Liver (tissue), 9 donors: ENCODE data around the gene DNAH6. TPM values are rescaled to one million over a fixed set of nuclear protein-coding genes. Genes with fewer than 3 reads are reported as not detected.

Experiments
- DNase-seq: peaks from one replicate; pipeline ENCODE4 v3.0.0-alpha.2; 2017; ENCODE audit warnings: low spot score
- H3K27ac ChIP-seq, 2 donors: one replicate each; pipeline ENCODE4 v1.7.0; 2013; ENCODE audit warnings: inconsistent platforms in 2 of 2, low read length in 2 of 2, control low read depth in 1 of 2, low read depth in 1 of 2, mild to moderate bottlenecking in 1 of 2
- H3K27me3 ChIP-seq, 4 donors: one replicate each; pipeline versions ENCODE4 v1.6.1 to v1.7.0; 2013; ENCODE audit warnings: low read length in 3 of 4, inconsistent platforms in 1 of 4, mild to moderate bottlenecking in 1 of 4, moderate library complexity in 1 of 4; ENCODE audit not compliant: control insufficient read depth in 4 of 4, insufficient read depth in 4 of 4
- H3K36me3 ChIP-seq, 4 donors: one replicate each; pipeline versions ENCODE4 v1.6.1 to v1.7.0; 2013; ENCODE audit warnings: low read length in 3 of 4, mild to moderate bottlenecking in 3 of 4, low read depth in 1 of 4, moderate library complexity in 1 of 4; ENCODE audit not compliant: control insufficient read depth in 4 of 4, insufficient read depth in 3 of 4
- H3K4me1 ChIP-seq, 4 donors: one replicate each; pipeline versions ENCODE4 v1.6.1 to v1.7.0; 2013; ENCODE audit warnings: low read length in 3 of 4, mild to moderate bottlenecking in 3 of 4, moderate library complexity in 1 of 4; ENCODE audit not compliant: control insufficient read depth in 4 of 4, insufficient read depth in 4 of 4
- H3K4me3 ChIP-seq, 3 donors: one replicate each; pipeline versions ENCODE4 v1.6.1 to v1.7.0; 2013; ENCODE audit warnings: low read length in 3 of 3, control low read depth in 1 of 3, low read depth in 1 of 3, mild to moderate bottlenecking in 1 of 3
- H3K9ac ChIP-seq, 2 donors: one replicate each; pipeline ENCODE4 v1.7.0; 2013; ENCODE audit warnings: low read length in 2 of 2, mild to moderate bottlenecking in 2 of 2, moderate library complexity in 2 of 2, control low read depth in 1 of 2, low read depth in 1 of 2
- H3K9me3 ChIP-seq, 4 donors: one replicate each; pipeline versions ENCODE4 v1.6.1 to v1.7.0; 2013; ENCODE audit warnings: low read length in 3 of 4; ENCODE audit not compliant: control insufficient read depth in 4 of 4
- EGR1 ChIP-seq, 2 donors: IDR thresholded peaks; 2 replicates each; pipeline ENCODE4 v1.6.1; 2016 to 2018; ENCODE audit warnings: antibody characterized with exemption in 2 of 2, low read depth in 2 of 2
- FOXA2 ChIP-seq: IDR thresholded peaks from 2 replicates; pipeline ENCODE4 v1.6.1; 2016; ENCODE audit warnings: antibody characterized with exemption
- GABPA ChIP-seq, 2 donors: IDR thresholded peaks in 1 of 2; conservative IDR thresholded peaks in 1 of 2; 2 replicates each; pipeline ENCODE4 v1.6.1; 2016; ENCODE audit warnings: antibody characterized with exemption in 2 of 2, mild to moderate bottlenecking in 1 of 2, moderate library complexity in 1 of 2
- HNF4A ChIP-seq, 2 donors: conservative IDR thresholded peaks; 2 replicates each; pipeline ENCODE4 v1.6.1; 2016; ENCODE audit warnings: antibody characterized with exemption in 2 of 2, mild to moderate bottlenecking in 2 of 2
- HNF4G ChIP-seq: IDR thresholded peaks from 2 replicates; pipeline ENCODE4 v1.6.1; 2016; ENCODE audit warnings: antibody characterized with exemption
- NR2F2 ChIP-seq: IDR thresholded peaks from 2 replicates; pipeline ENCODE4 v1.6.1; 2016; ENCODE audit warnings: antibody characterized with exemption
- RAD21 ChIP-seq, 2 donors: IDR thresholded peaks; 2 replicates each; pipeline ENCODE4 v1.6.1; 2016; ENCODE audit warnings: antibody characterized with exemption in 2 of 2, mild to moderate bottlenecking in 2 of 2
- RXRA ChIP-seq, 2 donors: IDR thresholded peaks; 2 replicates each; pipeline ENCODE4 v1.6.1; 2017 to 2018; ENCODE audit warnings: antibody characterized with exemption in 2 of 2, mild to moderate bottlenecking in 1 of 2
- TAF1 ChIP-seq: conservative IDR thresholded peaks from 2 replicates; pipeline ENCODE4 v1.6.1; 2016; ENCODE audit warnings: antibody characterized with exemption, mild to moderate bottlenecking
- YY1 ChIP-seq: IDR thresholded peaks from 2 replicates; pipeline ENCODE4 v1.6.1; 2016; ENCODE audit warnings: antibody characterized with exemption, mild to moderate bottlenecking
- polyA plus RNA-seq, 2 donors: library from polyadenylated mRNA; stranded (reverse) in 1 of 2; unstranded in 1 of 2; fragments of 200-250 nt in 1 of 2; fragments of >200 nt in 1 of 2; fragmentation: Nextera tagmentation in 1 of 2; extraction: Ambion mirVana in 1 of 2; gene quantifications; one replicate each; pipeline versions ENCODE4 v1.2.1 to v1.2.3, GENCODE V29; 2013 to 2015
- total RNA-seq, 2 donors: library from RNA; depleted of rRNA; stranded (reverse); fragments of >200 nt; gene quantifications; one replicate each; pipeline ENCODE4 v1.2.3, GENCODE V29; 2014
- TF ChIP-seq, protein P1 (sequence below): IDR thresholded peaks from 2 replicates; pipeline ENCODE4 v1.6.1; 2016; ENCODE audit warnings: antibody characterized with exemption
- TF ChIP-seq, protein P2 (sequence below): IDR thresholded peaks from 2 replicates; pipeline ENCODE4 v1.6.1; 2016; ENCODE audit warnings: antibody characterized with exemption, mild to moderate bottlenecking
- TF ChIP-seq, protein P3 (sequence below): IDR thresholded peaks from 2 replicates; pipeline ENCODE4 v1.6.1; 2016; ENCODE audit warnings: antibody characterized with exemption
- TF ChIP-seq, protein P4 (sequence below): fragments of 150-350 bp; IDR thresholded peaks from 2 replicates; pipeline ENCODE4 v1.5.1; 2017; ENCODE audit warnings: improper control_type of control experiment, low read depth, low read length; ENCODE audit not compliant: missing input control
- TF ChIP-seq, protein P5 (sequence below): IDR thresholded peaks from 2 replicates; pipeline ENCODE4 v1.6.1; 2016; ENCODE audit warnings: antibody characterized with exemption
- donor health status: healthy.
- donor health status: healthy.
- donor health status: healthy.
- donor health status: healthy.
- donor health status: healthy.

DNAH6 gene
- total and polyA plus RNA-seq, 4 donors = 0.32 to 1.6 (median 0.59) TPM

DNA sequence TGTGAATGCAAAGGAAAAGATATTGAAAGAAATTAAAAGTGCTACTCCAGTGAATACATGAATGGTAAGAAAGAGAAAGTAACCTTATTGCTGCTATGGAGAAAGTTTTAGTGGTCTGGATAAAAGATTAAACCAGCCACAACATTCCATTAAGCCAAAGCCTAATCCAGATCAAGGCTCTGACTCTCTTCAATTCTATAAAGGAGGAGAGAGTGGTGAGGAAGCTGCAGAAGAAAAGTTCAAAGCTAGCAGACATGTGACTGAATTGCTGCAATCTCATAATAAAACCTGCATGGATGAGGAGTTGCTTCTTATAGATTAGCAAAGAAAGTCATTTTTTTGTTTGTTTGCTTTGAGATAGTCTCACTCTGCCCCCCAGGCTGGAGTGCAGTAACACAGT, 130.2 kb downstream of the DNAH6 start:
- TF ChIP-seq, protein P1, sequence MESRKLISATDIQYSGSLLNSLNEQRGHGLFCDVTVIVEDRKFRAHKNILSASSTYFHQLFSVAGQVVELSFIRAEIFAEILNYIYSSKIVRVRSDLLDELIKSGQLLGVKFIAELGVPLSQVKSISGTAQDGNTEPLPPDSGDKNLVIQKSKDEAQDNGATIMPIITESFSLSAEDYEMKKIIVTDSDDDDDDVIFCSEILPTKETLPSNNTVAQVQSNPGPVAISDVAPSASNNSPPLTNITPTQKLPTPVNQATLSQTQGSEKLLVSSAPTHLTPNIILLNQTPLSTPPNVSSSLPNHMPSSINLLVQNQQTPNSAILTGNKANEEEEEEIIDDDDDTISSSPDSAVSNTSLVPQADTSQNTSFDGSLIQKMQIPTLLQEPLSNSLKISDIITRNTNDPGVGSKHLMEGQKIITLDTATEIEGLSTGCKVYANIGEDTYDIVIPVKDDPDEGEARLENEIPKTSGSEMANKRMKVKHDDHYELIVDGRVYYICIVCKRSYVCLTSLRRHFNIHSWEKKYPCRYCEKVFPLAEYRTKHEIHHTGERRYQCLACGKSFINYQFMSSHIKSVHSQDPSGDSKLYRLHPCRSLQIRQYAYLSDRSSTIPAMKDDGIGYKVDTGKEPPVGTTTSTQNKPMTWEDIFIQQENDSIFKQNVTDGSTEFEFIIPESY = no peak
- TF ChIP-seq NR2F2 (no peak), GABPA (IDR thresholded peaks at IDR 0.05 in 1 of 2, conservative IDR thresholded peaks at IDR 0.05 in 1 of 2) (no peak), RXRA (IDR thresholded peaks at IDR 0.05) (no peak), HNF4A (conservative IDR thresholded peaks at IDR 0.05) (no peak), YY1 (no peak), TAF1 (no peak), EGR1 (IDR thresholded peaks at IDR 0.05; ENCODE audit: low read depth in 2 of 2) (no peak), FOXA2 (no peak)
- TF ChIP-seq, protein P2, sequence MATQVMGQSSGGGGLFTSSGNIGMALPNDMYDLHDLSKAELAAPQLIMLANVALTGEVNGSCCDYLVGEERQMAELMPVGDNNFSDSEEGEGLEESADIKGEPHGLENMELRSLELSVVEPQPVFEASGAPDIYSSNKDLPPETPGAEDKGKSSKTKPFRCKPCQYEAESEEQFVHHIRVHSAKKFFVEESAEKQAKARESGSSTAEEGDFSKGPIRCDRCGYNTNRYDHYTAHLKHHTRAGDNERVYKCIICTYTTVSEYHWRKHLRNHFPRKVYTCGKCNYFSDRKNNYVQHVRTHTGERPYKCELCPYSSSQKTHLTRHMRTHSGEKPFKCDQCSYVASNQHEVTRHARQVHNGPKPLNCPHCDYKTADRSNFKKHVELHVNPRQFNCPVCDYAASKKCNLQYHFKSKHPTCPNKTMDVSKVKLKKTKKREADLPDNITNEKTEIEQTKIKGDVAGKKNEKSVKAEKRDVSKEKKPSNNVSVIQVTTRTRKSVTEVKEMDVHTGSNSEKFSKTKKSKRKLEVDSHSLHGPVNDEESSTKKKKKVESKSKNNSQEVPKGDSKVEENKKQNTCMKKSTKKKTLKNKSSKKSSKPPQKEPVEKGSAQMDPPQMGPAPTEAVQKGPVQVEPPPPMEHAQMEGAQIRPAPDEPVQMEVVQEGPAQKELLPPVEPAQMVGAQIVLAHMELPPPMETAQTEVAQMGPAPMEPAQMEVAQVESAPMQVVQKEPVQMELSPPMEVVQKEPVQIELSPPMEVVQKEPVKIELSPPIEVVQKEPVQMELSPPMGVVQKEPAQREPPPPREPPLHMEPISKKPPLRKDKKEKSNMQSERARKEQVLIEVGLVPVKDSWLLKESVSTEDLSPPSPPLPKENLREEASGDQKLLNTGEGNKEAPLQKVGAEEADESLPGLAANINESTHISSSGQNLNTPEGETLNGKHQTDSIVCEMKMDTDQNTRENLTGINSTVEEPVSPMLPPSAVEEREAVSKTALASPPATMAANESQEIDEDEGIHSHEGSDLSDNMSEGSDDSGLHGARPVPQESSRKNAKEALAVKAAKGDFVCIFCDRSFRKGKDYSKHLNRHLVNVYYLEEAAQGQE = no peak
- TF ChIP-seq, protein P3, sequence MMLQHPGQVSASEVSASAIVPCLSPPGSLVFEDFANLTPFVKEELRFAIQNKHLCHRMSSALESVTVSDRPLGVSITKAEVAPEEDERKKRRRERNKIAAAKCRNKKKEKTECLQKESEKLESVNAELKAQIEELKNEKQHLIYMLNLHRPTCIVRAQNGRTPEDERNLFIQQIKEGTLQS = no peak
- TF ChIP-seq, protein P4, sequence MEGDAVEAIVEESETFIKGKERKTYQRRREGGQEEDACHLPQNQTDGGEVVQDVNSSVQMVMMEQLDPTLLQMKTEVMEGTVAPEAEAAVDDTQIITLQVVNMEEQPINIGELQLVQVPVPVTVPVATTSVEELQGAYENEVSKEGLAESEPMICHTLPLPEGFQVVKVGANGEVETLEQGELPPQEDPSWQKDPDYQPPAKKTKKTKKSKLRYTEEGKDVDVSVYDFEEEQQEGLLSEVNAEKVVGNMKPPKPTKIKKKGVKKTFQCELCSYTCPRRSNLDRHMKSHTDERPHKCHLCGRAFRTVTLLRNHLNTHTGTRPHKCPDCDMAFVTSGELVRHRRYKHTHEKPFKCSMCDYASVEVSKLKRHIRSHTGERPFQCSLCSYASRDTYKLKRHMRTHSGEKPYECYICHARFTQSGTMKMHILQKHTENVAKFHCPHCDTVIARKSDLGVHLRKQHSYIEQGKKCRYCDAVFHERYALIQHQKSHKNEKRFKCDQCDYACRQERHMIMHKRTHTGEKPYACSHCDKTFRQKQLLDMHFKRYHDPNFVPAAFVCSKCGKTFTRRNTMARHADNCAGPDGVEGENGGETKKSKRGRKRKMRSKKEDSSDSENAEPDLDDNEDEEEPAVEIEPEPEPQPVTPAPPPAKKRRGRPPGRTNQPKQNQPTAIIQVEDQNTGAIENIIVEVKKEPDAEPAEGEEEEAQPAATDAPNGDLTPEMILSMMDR = no peak
- Histone ChIP-seq H3K4me1 (no peaks in the 10 kb centered on the region), H3K27me3 (no peaks in the 10 kb centered on the region), H3K9ac (no peak overlapping the region), H3K36me3 (no peaks in the 10 kb centered on the region), H3K27ac (no peak overlapping the region), H3K4me3 (no peak overlapping the region), H3K9me3 (no peaks in the 10 kb centered on the region)
- no peak for DNase-seq

DNA sequence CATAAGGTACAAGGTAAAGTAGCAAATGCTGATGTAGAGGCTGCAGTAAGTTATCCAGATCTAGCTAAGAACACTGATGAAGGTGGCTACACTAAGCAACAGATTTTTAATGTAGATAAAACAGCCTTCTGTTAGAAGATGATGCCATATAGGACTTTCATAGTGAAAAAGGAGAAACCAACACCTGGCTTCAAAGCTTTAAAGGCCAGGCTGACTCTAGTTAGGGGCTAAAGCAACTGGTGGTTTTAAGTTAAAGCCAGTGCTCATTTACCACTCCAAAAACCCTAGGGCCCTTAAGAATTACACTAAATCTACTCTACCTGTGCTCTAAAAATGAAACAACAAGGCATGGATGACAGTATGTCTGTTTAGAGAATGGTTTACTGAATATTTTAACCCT, 131.0 kb downstream of the DNAH6 start:
- Histone ChIP-seq H3K4me1 (no peaks in the 10 kb centered on the region), H3K9ac (no peak overlapping the region), H3K36me3 (no peaks in the 10 kb centered on the region), H3K27ac (no peak overlapping the region), H3K9me3 (no peaks in the 10 kb centered on the region), H3K4me3 (no peak overlapping the region), H3K27me3 (no peaks in the 10 kb centered on the region)
- TF ChIP-seq, protein P3 = no peak
- TF ChIP-seq, protein P2 = no peak
- TF ChIP-seq NR2F2 (no peak), RAD21 (IDR thresholded peaks at IDR 0.05) (no peak), HNF4G (no peak), YY1 (no peak), RXRA (IDR thresholded peaks at IDR 0.05) (no peak)
- TF ChIP-seq, protein P5, sequence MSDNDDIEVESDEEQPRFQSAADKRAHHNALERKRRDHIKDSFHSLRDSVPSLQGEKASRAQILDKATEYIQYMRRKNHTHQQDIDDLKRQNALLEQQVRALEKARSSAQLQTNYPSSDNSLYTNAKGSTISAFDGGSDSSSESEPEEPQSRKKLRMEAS = no peak
- TF ChIP-seq, protein P1 = no peak
- DNase-seq = no peak
